Body of pancreas (tissue), 4 donors: ENCODE results near the gene CTIF.

ENCODE experiments used
- CTCF ChIP-seq, 7 experiments: fragments of 450-650 bp in 4 of 7; fragments of 200-600 bp in 3 of 7; sonication (generic) in 3 of 7; IDR thresholded peaks; one replicate each; pipeline ENCODE4 v1.5.1; 2016 to 2019; ENCODE audit warnings: antibody characterized with exemption in 7 of 7
- POLR2A ChIP-seq, 3 donors: fragments of 450-650 bp; IDR thresholded peaks; one replicate each; pipeline ENCODE4 v1.6.1; 2016; ENCODE audit warnings: antibody characterized with exemption in 3 of 3, mild to moderate bottlenecking in 2 of 3

- TF ChIP-seq CTCF (IDR thresholded peaks at IDR 0.05) (no peak), POLR2A (IDR thresholded peaks at IDR 0.05) (no peak)
These were observed 184.2 kb downstream of the CTIF start for GRCh38 chr18:48723016-48723415.
